ENCODE data around the gene ANO10. TPM values are rescaled to one million over a fixed set of nuclear protein-coding genes. Genes with fewer than 3 reads are reported as not detected.
"Not testable (repeated sequence)": the region's sequence is repeated elsewhere in the genome, so short reads cannot be mapped to it uniquely, and the experiment has no call there.

ANO10 gene
- total RNA-seq, 1 donor from 2014 or later, result 24.9 TPM

- H3K4me3 ChIP-seq, result no peak overlapping the region
- H3K9me3 ChIP-seq, result no peaks in the 10 kb centered on the region
- TF ChIP-seq CTCF (IDR thresholded peaks at IDR 0.05), result no peak
- intact Hi-C loops (cut with DNase I), result no loop called here
- no peaks in the 10 kb centered on the region for H3K27me3 ChIP-seq
- peaks cover 0 to 3% of the 10 kb centered on the region in 2 donors for H3K4me1 ChIP-seq
- no peak for DNase-seq (ENCODE audit: low spot score in 2 of 2)
- peaks cover 7 to 13% of the 10 kb centered on the region in 2 donors for H3K36me3 ChIP-seq
- H3K27ac ChIP-seq, result no peak overlapping the region
These were observed 257.3 kb downstream of the ANO10 start for GRCh38 chr3:43364494-43364893.

- no peak for TF ChIP-seq CTCF (IDR thresholded peaks at IDR 0.05)
- H3K4me1 ChIP-seq, result peaks cover 0 to 3% of the 10 kb centered on the region in 2 donors
- DNase-seq (ENCODE audit: low spot score in 2 of 2), result no peak
- no peaks in the 10 kb centered on the region for H3K27me3 ChIP-seq
- no peak overlapping the region for H3K27ac ChIP-seq
- H3K9me3 ChIP-seq, result no peaks in the 10 kb centered on the region
- H3K4me3 ChIP-seq, result no peak overlapping the region
- H3K36me3 ChIP-seq, result peaks cover 7 to 13% of the 10 kb centered on the region in 2 donors
- intact Hi-C loops (cut with DNase I), result no loop called here
These were observed 258.1 kb downstream of the ANO10 start for GRCh38 chr3:43363621-43364266.

GRCh38 chr3:43362961-43363360 is 258.9 kb downstream of the ANO10 start:
- TF ChIP-seq CTCF (IDR thresholded peaks at IDR 0.05), result no peak
- Histone ChIP-seq H3K27ac (no peak overlapping the region), H3K36me3 (peaks cover 7 to 13% of the 10 kb centered on the region in 2 donors), H3K4me1 (peaks cover 0 to 3% of the 10 kb centered on the region in 2 donors), H3K4me3 (no peak overlapping the region), H3K27me3 (no peaks in the 10 kb centered on the region), H3K9me3 (no peaks in the 10 kb centered on the region)
- DNase-seq (ENCODE audit: low spot score in 2 of 2), result no peak
- intact Hi-C loops (cut with DNase I), result no loop called here

GRCh38 chr3:43362183-43362582 is 259.6 kb downstream of the ANO10 start:
- Histone ChIP-seq H3K9me3 (peaks cover 0 to 3% of the 10 kb centered on the region in 2 donors), H3K27me3 (no peaks in the 10 kb centered on the region), H3K4me1 (peaks cover 0 to 3% of the 10 kb centered on the region in 2 donors), H3K27ac (no peak overlapping the region), H3K4me3 (no peak overlapping the region), H3K36me3 (peaks cover 7 to 13% of the 10 kb centered on the region in 2 donors)
- DNase-seq (ENCODE audit: low spot score in 2 of 2), result no peak
- intact Hi-C loops (cut with DNase I), result no loop called here
- no peak for TF ChIP-seq CTCF (IDR thresholded peaks at IDR 0.05)

- DNase-seq (ENCODE audit: low spot score in 2 of 2), result no peak
- Histone ChIP-seq H3K36me3 (peaks cover 7 to 13% of the 10 kb centered on the region in 2 donors), H3K4me1 (no peaks in the 10 kb centered on the region), H3K9me3 (peaks cover 4 to 14% of the 10 kb centered on the region in 2 donors), H3K27ac (no peak overlapping the region), H3K4me3 (no peak overlapping the region), H3K27me3 (no peaks in the 10 kb centered on the region)
- no peak for TF ChIP-seq CTCF (IDR thresholded peaks at IDR 0.05)
- intact Hi-C loops (cut with DNase I), result no loop called here
These were observed 260.7 kb downstream of the ANO10 start for GRCh38 chr3:43361077-43361476.

- H3K9me3 ChIP-seq, result peaks cover 24 to 62% of the 10 kb centered on the region in 2 donors
- H3K4me3 ChIP-seq; DNase-seq (ENCODE audit: low spot score in 2 of 2); H3K36me3 ChIP-seq; H3K4me1 ChIP-seq; H3K27ac ChIP-seq; H3K27me3 ChIP-seq; intact Hi-C loops (cut with DNase I): not testable (repeated sequence)
These were observed 265.8 kb downstream of the ANO10 start for GRCh38 chr3:43356033-43356432.
